ENCODE data around the gene TPCN1. TPM values are rescaled to one million over a fixed set of nuclear protein-coding genes. Genes with fewer than 3 reads are reported as not detected.

The TPCN1 gene
- total and polyA plus RNA-seq, 2 experiments from 2014 or later, result 16.9 to 32.1 TPM

- DNase-seq (ENCODE audit: low spot score), result no peak
- Histone ChIP-seq H3K9me2 (replicated peaks; ENCODE audit: insufficient read depth) (no peaks in the 10 kb centered on the region), H3K4me2 (no peak overlapping the region), H4K20me1 (ENCODE audit: insufficient read depth, poor library complexity, severe bottlenecking) (no peaks in the 10 kb centered on the region), H3K79me2 (no peaks in the 10 kb centered on the region), H3K27me3 (no peaks in the 10 kb centered on the region), H3K4me3 (no peak overlapping the region), H3K36me3 (replicated peaks; ENCODE audit: insufficient read depth, low read depth) (no peaks in the 10 kb centered on the region), H2AFZ (no peak overlapping the region), H3K27ac (no peak overlapping the region), H3K9me3 (ENCODE audit: low read depth) (no peaks in the 10 kb centered on the region), H3K4me1 (ENCODE audit: insufficient read depth) (peaks cover 12% of the 10 kb centered on the region)
- TF ChIP-seq EZH2phosphoT487 (IDR thresholded peaks at IDR 0.05; ENCODE audit: low read depth, severe bottlenecking, unreplicated experiment), result no peak
- TF ChIP-seq EZH2 (IDR thresholded peaks at IDR 0.05; ENCODE audit: borderline replicate concordance), result no peak
- TF ChIP-seq, protein P1, sequence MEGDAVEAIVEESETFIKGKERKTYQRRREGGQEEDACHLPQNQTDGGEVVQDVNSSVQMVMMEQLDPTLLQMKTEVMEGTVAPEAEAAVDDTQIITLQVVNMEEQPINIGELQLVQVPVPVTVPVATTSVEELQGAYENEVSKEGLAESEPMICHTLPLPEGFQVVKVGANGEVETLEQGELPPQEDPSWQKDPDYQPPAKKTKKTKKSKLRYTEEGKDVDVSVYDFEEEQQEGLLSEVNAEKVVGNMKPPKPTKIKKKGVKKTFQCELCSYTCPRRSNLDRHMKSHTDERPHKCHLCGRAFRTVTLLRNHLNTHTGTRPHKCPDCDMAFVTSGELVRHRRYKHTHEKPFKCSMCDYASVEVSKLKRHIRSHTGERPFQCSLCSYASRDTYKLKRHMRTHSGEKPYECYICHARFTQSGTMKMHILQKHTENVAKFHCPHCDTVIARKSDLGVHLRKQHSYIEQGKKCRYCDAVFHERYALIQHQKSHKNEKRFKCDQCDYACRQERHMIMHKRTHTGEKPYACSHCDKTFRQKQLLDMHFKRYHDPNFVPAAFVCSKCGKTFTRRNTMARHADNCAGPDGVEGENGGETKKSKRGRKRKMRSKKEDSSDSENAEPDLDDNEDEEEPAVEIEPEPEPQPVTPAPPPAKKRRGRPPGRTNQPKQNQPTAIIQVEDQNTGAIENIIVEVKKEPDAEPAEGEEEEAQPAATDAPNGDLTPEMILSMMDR (IDR thresholded peaks at IDR 0.05; ENCODE audit: poor library complexity), result no peak
- 100% methylated on average over 1 of the region's 1 CpG for WGBS (ENCODE audit: low lambda C conversion rate, missing lambda C conversion rate)
Measured at GRCh38 chr12:113329791-113330417, 108.6 kb downstream of the TPCN1 start.

GRCh38 chr12:113330505-113330904, 109.2 kb downstream of the TPCN1 start:
- Histone ChIP-seq H3K4me3 (no peak overlapping the region), H3K36me3 (replicated peaks; ENCODE audit: insufficient read depth, low read depth) (no peaks in the 10 kb centered on the region), H3K27ac (no peak overlapping the region), H4K20me1 (ENCODE audit: insufficient read depth, poor library complexity, severe bottlenecking) (no peaks in the 10 kb centered on the region), H3K27me3 (no peaks in the 10 kb centered on the region), H3K79me2 (no peaks in the 10 kb centered on the region), H3K9me3 (ENCODE audit: low read depth) (no peaks in the 10 kb centered on the region), H3K9me2 (replicated peaks; ENCODE audit: insufficient read depth) (no peaks in the 10 kb centered on the region), H3K4me2 (no peak overlapping the region), H3K4me1 (ENCODE audit: insufficient read depth) (peaks cover 12% of the 10 kb centered on the region), H2AFZ (no peak overlapping the region)
- TF ChIP-seq EZH2phosphoT487 (IDR thresholded peaks at IDR 0.05; ENCODE audit: low read depth, severe bottlenecking, unreplicated experiment) (no peak), EZH2 (IDR thresholded peaks at IDR 0.05; ENCODE audit: borderline replicate concordance) (no peak)
- TF ChIP-seq, protein P1 (IDR thresholded peaks at IDR 0.05; ENCODE audit: poor library complexity), result no peak
- DNase-seq (ENCODE audit: low spot score), result no peak
- WGBS (ENCODE audit: low lambda C conversion rate, missing lambda C conversion rate), result 96% methylated on average over 2 of the region's 2 CpGs

DNA sequence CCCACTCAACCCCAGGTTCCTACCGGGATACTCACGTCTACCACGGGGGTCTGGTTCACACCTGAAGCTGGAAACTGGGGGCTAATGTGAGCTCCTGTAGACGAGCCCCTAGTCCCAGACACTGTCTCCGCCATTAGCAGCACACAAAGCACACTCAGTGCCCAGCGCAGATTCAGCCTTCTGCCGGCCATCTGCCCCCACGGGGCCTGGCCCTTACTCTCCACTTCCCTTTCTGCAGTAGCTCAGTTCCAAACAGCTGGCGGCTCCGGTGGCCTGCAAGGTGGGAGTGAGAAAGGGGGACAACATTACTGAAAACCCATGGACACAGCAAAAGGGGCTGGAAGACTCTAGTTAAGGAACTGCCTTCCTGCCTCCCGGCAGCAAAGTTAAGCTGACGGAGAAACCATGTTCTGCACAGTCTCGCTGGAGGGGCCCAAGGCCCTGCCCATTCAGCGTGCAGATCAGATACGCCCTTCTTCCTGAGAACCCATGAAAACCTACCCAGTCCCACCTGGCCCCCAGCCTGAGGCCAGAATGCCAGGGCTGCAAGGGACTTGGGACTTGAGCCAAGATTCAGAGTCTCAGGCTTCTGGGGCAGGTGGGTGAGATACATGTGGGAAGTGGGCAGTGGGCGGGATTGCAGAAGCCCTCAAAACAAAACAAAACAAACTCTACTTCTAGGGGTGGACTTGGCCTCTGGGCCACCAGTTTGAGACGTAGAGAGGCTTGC, 111.6 kb downstream of the TPCN1 start:
- H3K27me3 ChIP-seq, result no peaks in the 10 kb centered on the region
- no peaks in the 10 kb centered on the region for H3K9me3 ChIP-seq (ENCODE audit: low read depth)
- H3K4me1 ChIP-seq (ENCODE audit: insufficient read depth), result peaks cover 12% of the 10 kb centered on the region
- H3K27ac ChIP-seq, result no peak overlapping the region
- no peak overlapping the region for H3K4me3 ChIP-seq
- no peak overlapping the region for H2AFZ ChIP-seq
- no peaks in the 10 kb centered on the region for H3K79me2 ChIP-seq
- WGBS (ENCODE audit: low lambda C conversion rate, missing lambda C conversion rate), result 91% methylated on average over 17 of the region's 17 CpGs
- H3K9me2 ChIP-seq (replicated peaks; ENCODE audit: insufficient read depth), result no peaks in the 10 kb centered on the region
- H3K4me2 ChIP-seq, result peak overlapping the region; percentile 77
- TF ChIP-seq EZH2phosphoT487 (IDR thresholded peaks at IDR 0.05; ENCODE audit: low read depth, severe bottlenecking, unreplicated experiment) (no peak), EZH2 (IDR thresholded peaks at IDR 0.05; ENCODE audit: borderline replicate concordance) (no peak)
- TF ChIP-seq, protein P1 (IDR thresholded peaks at IDR 0.05; ENCODE audit: poor library complexity), result no peak
- no peaks in the 10 kb centered on the region for H4K20me1 ChIP-seq (ENCODE audit: insufficient read depth, poor library complexity, severe bottlenecking)
- DNase-seq (ENCODE audit: low spot score), result no peak
- H3K36me3 ChIP-seq (replicated peaks; ENCODE audit: insufficient read depth, low read depth), result no peaks in the 10 kb centered on the region

Measured in hepatocyte (in vitro differentiated cells).